ENCODE measurements around the gene HOATZ. TPM values are rescaled to one million over a fixed set of nuclear protein-coding genes. Genes with fewer than 3 reads are reported as not detected.

The HOATZ gene
- total RNA-seq, 1 donor: not detected

DNA sequence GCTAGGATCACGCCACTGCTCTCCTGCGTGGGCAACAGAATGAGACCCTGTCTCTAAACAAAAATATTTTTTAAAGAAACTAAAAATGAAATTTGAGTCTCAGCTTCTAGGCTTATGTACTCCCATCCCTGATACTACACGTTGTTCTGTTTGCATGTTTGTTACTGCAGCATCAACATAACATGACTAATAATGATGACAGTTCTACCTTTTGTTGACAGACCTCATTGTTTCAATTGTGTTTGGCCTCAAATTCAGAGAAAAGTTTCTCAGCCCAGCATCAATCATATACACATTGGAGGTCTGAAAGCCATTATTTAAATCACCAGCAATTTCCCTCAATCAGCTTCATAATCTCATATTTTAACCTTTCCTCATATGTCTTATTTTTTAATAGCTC is 46.7 kb downstream of the HOATZ start:
- peaks cover 29% of the 10 kb centered on the region for H3K36me3 ChIP-seq (ENCODE audit: insufficient read depth, low read length)
- no peak for DNase-seq (ENCODE audit: insufficient read length, low spot score, missing footprints)

DNA sequence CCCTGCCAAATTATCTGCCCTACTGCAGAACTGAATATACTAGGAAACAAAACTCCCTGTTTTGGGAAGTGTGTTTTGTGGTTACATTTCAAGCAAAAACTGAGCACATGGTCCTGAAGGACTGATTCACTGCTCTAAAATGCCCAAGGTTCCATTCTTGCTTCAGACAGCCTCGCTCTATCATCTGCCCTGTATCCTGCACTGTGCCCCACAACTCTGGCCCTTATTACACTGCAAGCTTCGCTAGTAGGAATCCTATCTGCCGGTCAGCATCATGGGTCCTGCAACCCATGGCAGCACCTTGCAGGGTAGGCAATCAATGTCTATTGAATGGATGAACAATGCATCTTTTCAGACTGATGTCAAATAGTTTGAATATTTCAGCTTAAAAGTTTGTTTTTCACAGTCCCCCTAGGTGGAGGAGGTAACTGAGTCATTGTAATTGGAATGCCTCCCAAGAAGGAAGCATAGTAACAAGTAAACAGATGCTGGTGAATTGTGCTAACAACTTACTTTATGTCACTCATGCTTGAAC is 47.3 kb downstream of the HOATZ start:
- Histone ChIP-seq H3K4me1 (ENCODE audit: insufficient read depth, low read length) (peaks cover 34% of the 10 kb centered on the region), H3K4me2 (ENCODE audit: insufficient read depth, low read length) (peak overlapping the region; percentile 22), H3K27ac (ENCODE audit: low read depth, low read length) (peak overlapping the region; percentile 70), H3K27me3 (ENCODE audit: insufficient read depth, low read length) (no peaks in the 10 kb centered on the region), H3K4me3 (ENCODE audit: insufficient read depth, low read length) (no peak overlapping the region), H3K79me2 (ENCODE audit: insufficient read depth, low read length) (no peaks in the 10 kb centered on the region), H4K20me1 (ENCODE audit: insufficient read depth, low read length) (no peaks in the 10 kb centered on the region), H3K9me3 (ENCODE audit: low read depth, low read length) (no peaks in the 10 kb centered on the region), H3K36me3 (ENCODE audit: insufficient read depth, low read length) (peaks cover 25% of the 10 kb centered on the region), H2AFZ (ENCODE audit: low read length) (no peak overlapping the region)
- peak; percentile 85 for DNase-seq (ENCODE audit: insufficient read length, low spot score, missing footprints)
- TF ChIP-seq, protein P1, sequence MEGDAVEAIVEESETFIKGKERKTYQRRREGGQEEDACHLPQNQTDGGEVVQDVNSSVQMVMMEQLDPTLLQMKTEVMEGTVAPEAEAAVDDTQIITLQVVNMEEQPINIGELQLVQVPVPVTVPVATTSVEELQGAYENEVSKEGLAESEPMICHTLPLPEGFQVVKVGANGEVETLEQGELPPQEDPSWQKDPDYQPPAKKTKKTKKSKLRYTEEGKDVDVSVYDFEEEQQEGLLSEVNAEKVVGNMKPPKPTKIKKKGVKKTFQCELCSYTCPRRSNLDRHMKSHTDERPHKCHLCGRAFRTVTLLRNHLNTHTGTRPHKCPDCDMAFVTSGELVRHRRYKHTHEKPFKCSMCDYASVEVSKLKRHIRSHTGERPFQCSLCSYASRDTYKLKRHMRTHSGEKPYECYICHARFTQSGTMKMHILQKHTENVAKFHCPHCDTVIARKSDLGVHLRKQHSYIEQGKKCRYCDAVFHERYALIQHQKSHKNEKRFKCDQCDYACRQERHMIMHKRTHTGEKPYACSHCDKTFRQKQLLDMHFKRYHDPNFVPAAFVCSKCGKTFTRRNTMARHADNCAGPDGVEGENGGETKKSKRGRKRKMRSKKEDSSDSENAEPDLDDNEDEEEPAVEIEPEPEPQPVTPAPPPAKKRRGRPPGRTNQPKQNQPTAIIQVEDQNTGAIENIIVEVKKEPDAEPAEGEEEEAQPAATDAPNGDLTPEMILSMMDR (IDR thresholded peaks at IDR 0.05; ENCODE audit: extremely low read depth, low read depth, low read length): no peak

More for the DNA sequence above, 46.7 kb downstream of the HOATZ start:
- Histone ChIP-seq H4K20me1 (ENCODE audit: insufficient read depth, low read length) (no peaks in the 10 kb centered on the region), H3K4me3 (ENCODE audit: insufficient read depth, low read length) (no peak overlapping the region), H2AFZ (ENCODE audit: low read length) (no peak overlapping the region), H3K4me1 (ENCODE audit: insufficient read depth, low read length) (peaks cover 40% of the 10 kb centered on the region), H3K4me2 (ENCODE audit: insufficient read depth, low read length) (peak overlapping the region; percentile 22), H3K79me2 (ENCODE audit: insufficient read depth, low read length) (no peaks in the 10 kb centered on the region), H3K9me3 (ENCODE audit: low read depth, low read length) (no peaks in the 10 kb centered on the region), H3K27me3 (ENCODE audit: insufficient read depth, low read length) (no peaks in the 10 kb centered on the region), H3K27ac (ENCODE audit: low read depth, low read length) (peak overlapping the region; percentile 70)
- TF ChIP-seq, protein P1 (IDR thresholded peaks at IDR 0.05; ENCODE audit: extremely low read depth, low read depth, low read length): no peak

DNA sequence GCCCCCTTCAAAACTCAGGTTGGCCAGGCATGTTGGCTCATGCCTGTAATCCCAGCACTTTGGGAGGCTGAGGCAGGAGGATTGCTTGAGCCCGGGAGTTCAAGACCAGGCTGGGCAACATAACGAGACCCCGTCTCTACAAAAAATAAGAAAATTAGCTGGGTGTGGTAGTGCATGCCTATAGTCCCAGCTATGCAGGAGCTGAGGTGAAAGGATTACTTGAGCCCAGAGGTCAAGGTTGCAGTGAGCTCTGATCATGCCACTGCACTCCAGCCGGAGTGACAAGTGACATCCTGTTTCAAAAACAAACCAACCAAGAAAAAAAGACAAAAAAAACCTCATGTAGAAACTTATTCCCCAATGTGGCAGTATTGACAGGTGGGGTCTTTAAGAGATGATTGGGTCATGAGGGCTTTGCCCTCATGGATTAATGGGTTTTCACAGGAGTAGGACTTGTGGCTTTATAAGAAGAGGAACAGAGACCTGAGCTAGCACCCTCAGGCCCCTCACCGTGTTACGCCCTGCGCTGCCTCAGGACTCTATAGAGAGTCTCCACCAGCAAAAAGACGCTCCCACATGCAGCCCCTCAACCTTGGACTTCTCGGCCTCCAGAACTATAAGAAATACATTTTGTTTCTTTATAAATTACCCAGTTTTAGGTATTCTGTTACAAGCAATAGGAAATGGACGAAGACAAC is 48.3 kb downstream of the HOATZ start:
- no peak overlapping the region for H2AFZ ChIP-seq (ENCODE audit: low read length)
- no peak overlapping the region for H3K4me3 ChIP-seq (ENCODE audit: insufficient read depth, low read length)
- H3K27me3 ChIP-seq (ENCODE audit: insufficient read depth, low read length): no peaks in the 10 kb centered on the region
- DNase-seq (ENCODE audit: insufficient read length, low spot score, missing footprints): no peak
- no peaks in the 10 kb centered on the region for H3K79me2 ChIP-seq (ENCODE audit: insufficient read depth, low read length)
- H3K36me3 ChIP-seq (ENCODE audit: insufficient read depth, low read length): peaks cover 25% of the 10 kb centered on the region
- peak overlapping the region; percentile 70 for H3K27ac ChIP-seq (ENCODE audit: low read depth, low read length)
- TF ChIP-seq, protein P1 (IDR thresholded peaks at IDR 0.05; ENCODE audit: extremely low read depth, low read depth, low read length): no peak
- no peaks in the 10 kb centered on the region for H3K9me3 ChIP-seq (ENCODE audit: low read depth, low read length)
- H3K4me1 ChIP-seq (ENCODE audit: insufficient read depth, low read length): peaks cover 26% of the 10 kb centered on the region
- no peaks in the 10 kb centered on the region for H4K20me1 ChIP-seq (ENCODE audit: insufficient read depth, low read length)
- H3K4me2 ChIP-seq (ENCODE audit: insufficient read depth, low read length): no peak overlapping the region

DNA sequence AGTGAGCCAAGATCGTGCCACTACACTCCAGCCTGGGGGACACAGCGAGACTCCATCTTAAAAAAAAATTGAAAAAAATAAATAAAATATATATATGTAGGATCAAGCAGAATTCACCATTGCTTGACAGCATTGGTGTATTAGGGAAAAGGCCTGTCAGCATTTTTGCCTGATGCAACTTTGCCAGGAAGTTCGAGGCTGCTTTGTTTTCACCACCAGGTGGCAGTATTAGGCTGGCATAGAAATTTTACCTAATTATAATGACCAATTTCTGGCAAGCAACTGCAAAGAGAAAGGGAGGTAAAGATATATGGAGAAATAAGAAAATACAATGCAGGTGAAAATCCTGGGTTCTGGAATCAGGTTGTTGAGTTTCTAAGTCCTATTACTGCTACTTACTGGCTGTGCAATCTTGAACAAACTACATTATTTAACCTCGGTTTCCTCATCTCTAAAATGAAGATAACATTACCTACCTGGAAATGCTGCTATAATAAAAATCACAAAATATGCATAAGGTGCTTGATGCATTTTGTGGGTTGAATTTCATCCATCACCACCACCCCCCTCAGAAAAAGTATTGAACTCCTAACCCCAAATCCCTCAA is 50.6 kb downstream of the HOATZ start:
- Histone ChIP-seq H3K36me3 (ENCODE audit: insufficient read depth, low read length) (peaks cover 19% of the 10 kb centered on the region), H3K4me3 (ENCODE audit: insufficient read depth, low read length) (no peak overlapping the region), H3K27ac (ENCODE audit: low read depth, low read length) (no peak overlapping the region), H3K4me1 (ENCODE audit: insufficient read depth, low read length) (peaks cover 19% of the 10 kb centered on the region), H2AFZ (ENCODE audit: low read length) (no peak overlapping the region), H3K4me2 (ENCODE audit: insufficient read depth, low read length) (no peak overlapping the region), H3K27me3 (ENCODE audit: insufficient read depth, low read length) (no peaks in the 10 kb centered on the region), H3K79me2 (ENCODE audit: insufficient read depth, low read length) (no peaks in the 10 kb centered on the region), H3K9me3 (ENCODE audit: low read depth, low read length) (no peaks in the 10 kb centered on the region), H4K20me1 (ENCODE audit: insufficient read depth, low read length) (no peaks in the 10 kb centered on the region)
- peak; percentile 71 for DNase-seq (ENCODE audit: insufficient read length, low spot score, missing footprints)
- TF ChIP-seq, protein P1 (IDR thresholded peaks at IDR 0.05; ENCODE audit: extremely low read depth, low read depth, low read length): peak; percentile 90
